ENCODE results near the gene TCFL5.

TCFL5 gene

GRCh38 chr20:62802026-62802712, 59.5 kb downstream of the TCFL5 start:
- no peak overlapping the region for H3K4me3 ChIP-seq (ENCODE audit: low read depth, low read length)
- TF ChIP-seq MAX (IDR thresholded peaks at IDR 0.05; ENCODE audit: low read depth, low read length) = no peak
- TF ChIP-seq CTCF (IDR thresholded peaks at IDR 0.05; ENCODE audit: low read depth, low read length) = no peak
- TF ChIP-seq MYC (IDR thresholded peaks at IDR 0.05; ENCODE audit: low read depth, low read length) = no peak
- no peak for TF ChIP-seq POLR2A (IDR thresholded peaks at IDR 0.05; ENCODE audit: extremely low read depth, insufficient read length)
- DNase-seq (ENCODE audit: low read depth) = no peak

- DNase-seq (ENCODE audit: low read depth) = no peak
- no peak overlapping the region for H3K4me3 ChIP-seq (ENCODE audit: low read depth, low read length)
- TF ChIP-seq MAX (IDR thresholded peaks at IDR 0.05; ENCODE audit: low read depth, low read length) = no peak
- no peak for TF ChIP-seq POLR2A (IDR thresholded peaks at IDR 0.05; ENCODE audit: extremely low read depth, insufficient read length)
- no peak for TF ChIP-seq MYC (IDR thresholded peaks at IDR 0.05; ENCODE audit: low read depth, low read length)
- no peak for TF ChIP-seq CTCF (IDR thresholded peaks at IDR 0.05; ENCODE audit: low read depth, low read length)
Observed at GRCh38 chr20:62801284-62802010, 60.2 kb downstream of the TCFL5 start.

- no peak overlapping the region for H3K4me3 ChIP-seq (ENCODE audit: low read depth, low read length)
- no peak for DNase-seq (ENCODE audit: low read depth)
- TF ChIP-seq CTCF (IDR thresholded peaks at IDR 0.05; ENCODE audit: low read depth, low read length) (no peak), MAX (IDR thresholded peaks at IDR 0.05; ENCODE audit: low read depth, low read length) (no peak), POLR2A (IDR thresholded peaks at IDR 0.05; ENCODE audit: extremely low read depth, insufficient read length) (no peak), MYC (IDR thresholded peaks at IDR 0.05; ENCODE audit: low read depth, low read length) (no peak)
Observed at GRCh38 chr20:62800314-62801259, 61.0 kb downstream of the TCFL5 start.

- H3K4me3 ChIP-seq (ENCODE audit: low read depth, low read length) = no peak overlapping the region
- TF ChIP-seq CTCF (IDR thresholded peaks at IDR 0.05; ENCODE audit: low read depth, low read length) (no peak), MYC (IDR thresholded peaks at IDR 0.05; ENCODE audit: low read depth, low read length) (no peak), MAX (IDR thresholded peaks at IDR 0.05; ENCODE audit: low read depth, low read length) (no peak), POLR2A (IDR thresholded peaks at IDR 0.05; ENCODE audit: extremely low read depth, insufficient read length) (no peak)
- no peak for DNase-seq (ENCODE audit: low read depth)
Observed at GRCh38 chr20:62799873-62800272, 61.7 kb downstream of the TCFL5 start.

GRCh38 chr20:62799459-62799858, 62.2 kb downstream of the TCFL5 start:
- TF ChIP-seq POLR2A (IDR thresholded peaks at IDR 0.05; ENCODE audit: extremely low read depth, insufficient read length) (no peak), MAX (IDR thresholded peaks at IDR 0.05; ENCODE audit: low read depth, low read length) (no peak), MYC (IDR thresholded peaks at IDR 0.05; ENCODE audit: low read depth, low read length) (no peak), CTCF (IDR thresholded peaks at IDR 0.05; ENCODE audit: low read depth, low read length) (no peak)
- no peak for DNase-seq (ENCODE audit: low read depth)

More at GRCh38 chr20:62799459-62799858, 62.2 kb downstream of the TCFL5 start:
- H3K4me3 ChIP-seq (ENCODE audit: low read depth, low read length) = no peak overlapping the region
